ENCODE results near the gene COX19.

- TF ChIP-seq CTCF (conservative IDR thresholded peaks at IDR 0.05 in 1 of 2, IDR thresholded peaks at IDR 0.05 in 1 of 2; ENCODE audit: extremely low read depth in 1 of 2, insufficient read depth in 1 of 2, low read depth in 1 of 2, low read length in 2 of 2), result no peak
- no peak for TF ChIP-seq EZH2 (IDR thresholded peaks at IDR 0.05; ENCODE audit: borderline replicate concordance, low read length)
Observed at GRCh38 chr7:926061-927030, 49.0 kb downstream of the COX19 start.

Data from mammary epithelial cell (primary cell).